Activated CD4-positive, alpha-beta T cell treated with anti-CD3 and anti-CD28 coated beads, Interleukin-2, Interleukin-4, amounts not matched to agents 100 ng/mL and 50 ng/mL, durations not matched to agents 16 hours and 8 hours (primary cell): ENCODE measurements around the gene DDHD1.

Source experiments
- DNase-seq: peaks from one replicate; pipeline ENCODE4 v3.0.0-alpha.2; 2020; ENCODE audit warnings: low spot score

Gene DDHD1

GRCh38 chr14:52992236-52992870 is 160.8 kb downstream of the DDHD1 start:
- DNase-seq = no peak

- no peak for DNase-seq
Measured at GRCh38 chr14:52988139-52988538, 165.0 kb downstream of the DDHD1 start.

- no peak for DNase-seq
Measured at GRCh38 chr14:52987514-52987913, 165.6 kb downstream of the DDHD1 start.

- no peak for DNase-seq
Measured at GRCh38 chr14:52987042-52987441, 166.1 kb downstream of the DDHD1 start.
